HUDEP-2 (cell line): ENCODE data around the gene SLC6A15.

ENCODE experiments used
- DNase-seq, 76 experiments: peaks; one replicate each; lab custom pipeline; 2025; ENCODE audit not compliant: unreplicated experiment in 76 of 76; lab: John Stamatoyannopoulos, UW

SLC6A15 gene

DNA sequence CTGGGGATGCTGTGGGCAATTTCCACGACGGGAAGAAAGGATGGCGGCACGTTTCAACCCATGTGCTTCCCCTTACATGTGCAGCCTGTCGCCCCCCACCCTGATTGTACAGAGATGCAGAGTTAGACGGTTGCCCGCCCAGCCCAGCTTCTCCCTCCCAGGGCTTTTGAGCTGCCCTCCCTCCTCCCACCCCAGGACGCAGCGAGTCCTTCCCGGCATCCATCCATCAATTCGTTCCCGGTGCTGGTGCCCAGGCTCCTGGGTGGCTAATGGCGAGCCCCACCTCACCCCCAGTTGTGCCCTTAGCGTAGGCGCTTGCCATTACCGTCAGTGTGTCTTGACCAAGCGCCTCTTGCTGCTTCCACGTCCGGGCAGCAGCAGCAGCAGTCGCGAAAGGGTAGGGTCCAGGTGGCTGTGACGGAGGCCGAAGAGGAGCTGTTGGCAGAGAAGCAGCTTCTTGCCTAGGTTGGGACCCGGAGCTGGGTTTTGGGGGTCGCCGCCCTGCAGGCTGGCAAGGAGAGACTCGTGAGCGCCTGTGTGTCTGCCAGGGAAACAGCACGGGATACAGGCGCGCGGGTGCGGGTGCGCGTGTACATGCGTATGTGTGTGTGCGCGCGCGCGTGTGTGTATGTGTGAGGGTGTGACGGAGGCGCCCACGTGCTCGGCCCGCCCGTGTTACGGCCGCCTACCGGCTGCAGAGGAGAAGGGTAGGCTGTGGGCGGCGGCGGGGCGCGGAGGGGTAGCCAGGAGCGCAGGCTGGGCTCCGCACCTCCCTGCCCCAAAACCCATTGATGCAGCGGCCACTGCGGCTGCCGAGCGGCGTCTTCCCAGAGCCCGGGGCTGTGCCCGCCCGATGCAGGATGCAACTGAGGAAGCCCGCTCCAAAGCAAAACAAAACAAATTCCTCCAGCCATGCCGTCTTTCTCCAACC lies at the start of gene SLC6A15:
TSS of gene SLC6A15 (minus strand) at position 602 of the 931 bp plus-strand sequence. CDS start 20,679 bp downstream, outside the sequence.
- peak in 18 of 76 experiments; percentile 3 to 47 (median 14) for DNase-seq

DNA sequence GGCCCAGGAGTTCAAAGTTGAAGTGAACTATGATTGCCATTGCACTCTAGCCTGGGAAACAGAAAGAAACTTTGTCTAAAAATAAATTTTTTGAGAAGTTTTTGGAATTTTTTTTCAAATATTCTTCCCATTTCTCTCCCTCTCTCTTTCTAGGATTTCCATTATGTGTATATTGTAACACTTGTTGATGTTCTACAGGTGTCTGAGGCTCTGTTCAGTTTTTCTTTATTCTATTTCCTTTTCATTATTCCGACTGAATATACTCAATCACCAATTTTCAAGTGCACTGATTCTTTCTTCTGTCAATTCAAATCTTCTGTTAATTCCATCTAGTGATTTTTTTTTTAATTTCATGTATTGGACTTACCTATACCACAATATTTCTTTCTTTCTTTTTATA lies 48.3 kb upstream of the SLC6A15 start:
- no peak for DNase-seq

DNA sequence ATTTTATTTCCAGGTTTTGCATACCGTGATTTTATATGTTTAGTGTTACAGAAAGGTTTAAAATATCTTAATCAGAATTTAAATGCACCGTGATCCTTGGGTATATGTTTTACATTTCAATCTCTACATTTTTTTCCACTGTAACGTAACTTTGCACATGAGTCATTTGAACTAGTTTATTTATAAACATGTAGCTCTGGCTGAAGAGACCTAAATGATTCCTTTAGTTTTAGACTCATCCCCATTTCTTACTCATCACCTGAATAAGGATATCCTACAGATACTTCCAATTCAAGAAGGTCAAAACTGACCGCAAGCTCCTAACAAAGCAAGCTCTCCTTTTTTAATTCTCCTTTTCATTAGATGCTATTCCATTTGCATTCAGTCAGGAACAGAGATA lies 42.7 kb upstream of the SLC6A15 start:
- DNase-seq, result no peak

DNA sequence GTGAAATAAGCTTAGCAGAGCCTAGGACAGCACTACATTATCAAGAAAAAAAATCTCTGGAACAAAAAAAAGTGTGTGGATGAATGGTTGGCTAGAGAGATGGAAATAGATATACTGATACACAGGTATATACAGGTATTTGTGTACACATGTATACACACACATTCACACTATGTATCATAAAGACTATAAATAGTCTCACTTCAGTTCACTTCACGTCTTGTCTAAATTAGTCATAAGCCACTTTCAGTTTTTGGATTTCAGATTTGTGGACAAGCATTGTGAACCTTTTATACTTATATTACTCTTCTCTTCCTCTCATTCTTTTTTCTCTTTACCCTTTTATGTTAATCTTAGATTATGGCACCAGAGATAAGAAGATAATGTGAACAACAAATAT lies 41.8 kb upstream of the SLC6A15 start:
- no peak for DNase-seq

DNA sequence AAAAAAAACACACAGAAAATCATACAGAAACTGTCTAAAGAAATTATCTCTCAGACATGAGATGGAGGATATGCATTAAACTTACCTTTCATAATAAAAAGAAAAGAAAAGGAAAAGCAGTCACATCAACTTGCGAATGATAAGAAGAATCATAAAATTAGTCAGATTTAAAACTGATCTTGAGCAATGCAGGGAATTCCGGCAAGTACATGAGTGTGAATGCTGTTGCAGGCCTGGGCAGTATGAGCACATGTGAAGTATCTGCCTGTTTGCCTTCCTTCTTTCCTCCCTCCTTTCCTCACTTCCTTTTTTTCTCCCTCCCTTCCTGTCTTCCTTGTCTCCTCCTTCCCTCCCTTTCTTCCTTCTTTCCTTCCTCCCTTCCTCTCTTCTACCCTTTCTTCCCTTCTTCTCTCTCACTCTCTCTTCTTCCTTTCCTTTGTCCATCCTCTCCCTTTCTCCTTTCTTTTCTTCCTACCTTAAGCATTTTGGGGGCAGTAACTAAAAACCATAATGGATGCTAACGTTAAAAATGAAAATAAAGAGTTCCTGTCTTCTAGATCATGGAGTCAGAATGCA lies 38.5 kb upstream of the SLC6A15 start:
- no peak for DNase-seq

DNA sequence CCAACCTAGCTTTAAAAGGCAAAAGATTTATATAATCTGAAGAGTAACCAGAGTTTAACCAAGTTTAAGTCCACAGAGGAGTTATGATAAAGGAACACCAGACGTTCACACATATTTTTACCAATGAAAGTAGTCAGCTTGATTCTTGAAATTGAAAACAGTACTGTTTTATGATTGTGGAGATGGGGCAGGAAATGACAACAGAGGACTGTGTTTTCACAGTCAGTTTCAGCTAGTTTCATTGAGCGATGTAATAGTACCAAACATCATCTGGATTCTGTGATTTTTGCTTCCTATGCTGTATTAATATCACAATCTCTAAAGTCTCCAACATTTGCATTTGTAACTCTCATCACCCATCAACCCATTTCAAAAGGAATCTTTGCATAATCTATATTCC lies 34.2 kb upstream of the SLC6A15 start:
- no peak for DNase-seq

DNA sequence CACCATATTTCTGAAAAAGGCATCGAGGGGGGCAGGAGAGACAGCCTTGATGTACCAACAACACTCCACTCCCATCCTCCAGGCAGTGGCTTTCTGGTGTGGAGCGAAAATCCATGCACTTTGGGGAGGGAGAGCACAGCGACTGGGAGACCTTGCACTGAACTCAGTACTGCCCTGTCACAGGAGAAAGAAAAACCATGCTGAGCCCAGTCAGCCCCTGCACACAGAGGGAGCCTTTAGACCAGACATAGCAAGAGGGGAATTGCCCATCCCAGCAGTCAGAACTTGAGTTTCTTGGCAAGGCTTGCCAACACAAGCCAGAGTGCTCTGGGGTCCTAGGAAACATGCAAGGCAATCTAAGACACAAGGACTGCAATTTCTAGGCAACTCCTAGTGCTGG lies 24.8 kb upstream of the SLC6A15 start:
- DNase-seq, result no peak

DNA sequence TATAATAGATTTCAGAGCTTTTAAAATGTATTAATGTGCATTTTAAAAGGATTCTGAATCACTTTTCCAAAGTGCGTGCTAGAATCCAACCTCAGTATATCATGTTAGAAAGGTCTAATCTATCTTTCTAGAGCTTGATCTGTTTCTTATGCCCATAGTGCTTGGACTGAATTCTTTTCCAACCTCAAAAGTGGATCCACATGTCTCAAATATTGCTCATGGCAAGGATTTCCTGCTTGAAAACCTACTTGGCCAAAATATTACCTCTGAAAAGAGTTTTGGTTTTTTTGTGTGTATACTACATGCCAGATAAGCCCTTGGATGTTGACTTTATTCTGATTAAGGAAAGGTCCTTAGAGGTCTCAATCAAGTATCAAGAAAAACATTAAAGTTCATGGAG lies 16.9 kb upstream of the SLC6A15 start:
- no peak for DNase-seq

DNA sequence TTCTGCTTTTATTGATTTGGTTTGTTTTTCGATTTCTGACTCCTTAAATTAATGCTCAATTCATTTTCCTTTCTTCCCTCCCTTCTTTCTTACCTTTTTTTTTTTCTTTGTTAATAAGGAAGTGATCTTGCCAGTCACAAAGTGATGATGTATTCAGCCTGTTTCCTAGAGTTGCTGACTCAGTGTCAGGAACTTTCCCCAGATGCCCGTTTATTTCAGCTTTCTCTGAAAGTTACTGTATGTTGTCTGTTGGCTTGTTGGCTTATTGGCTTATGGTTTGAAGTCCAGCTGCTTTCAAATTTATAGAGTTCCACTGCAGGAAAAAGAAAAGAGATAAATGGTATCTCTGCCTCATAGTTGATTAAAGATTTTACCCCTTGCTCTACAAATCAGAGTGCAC lies 12.4 kb upstream of the SLC6A15 start:
- no peak for DNase-seq

DNA sequence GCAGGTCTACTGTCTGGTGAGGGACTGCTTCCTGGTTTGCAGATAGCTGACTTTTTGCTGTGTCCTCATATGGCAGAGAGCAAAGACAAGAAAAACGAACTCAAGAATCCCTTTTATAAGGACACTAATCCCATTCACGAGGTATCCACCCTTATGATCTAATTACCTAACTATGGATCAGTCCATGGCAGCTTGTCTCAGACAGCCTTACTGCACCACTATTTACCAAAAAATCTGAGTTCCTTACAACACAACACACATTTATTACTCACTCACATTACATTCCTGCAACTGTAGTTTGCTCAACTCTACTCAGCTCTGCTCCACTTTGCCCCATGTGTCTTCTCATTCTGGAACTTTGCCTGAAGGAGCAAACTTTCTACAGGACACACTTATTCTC lies 10.1 kb upstream of the SLC6A15 start:
- DNase-seq, result no peak

DNA sequence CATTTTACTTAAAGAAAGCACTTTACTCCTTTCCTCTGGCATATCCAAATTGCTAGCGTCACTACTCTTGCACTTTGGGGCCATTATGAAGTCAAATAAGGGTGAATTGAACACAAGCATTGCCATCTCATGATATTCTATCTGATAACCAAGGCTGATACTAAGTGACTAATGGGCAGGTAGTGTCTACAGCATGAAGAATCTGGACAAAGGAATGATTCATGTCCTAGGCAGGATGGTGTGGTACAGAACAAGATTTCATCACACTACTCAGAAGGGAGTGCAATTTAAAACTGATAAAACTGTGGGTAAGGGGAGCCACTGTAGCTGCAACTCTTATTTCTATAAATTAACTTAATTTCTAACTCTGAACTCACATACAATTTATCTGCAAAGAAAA lies 7.7 kb upstream of the SLC6A15 start:
- no peak for DNase-seq

DNA sequence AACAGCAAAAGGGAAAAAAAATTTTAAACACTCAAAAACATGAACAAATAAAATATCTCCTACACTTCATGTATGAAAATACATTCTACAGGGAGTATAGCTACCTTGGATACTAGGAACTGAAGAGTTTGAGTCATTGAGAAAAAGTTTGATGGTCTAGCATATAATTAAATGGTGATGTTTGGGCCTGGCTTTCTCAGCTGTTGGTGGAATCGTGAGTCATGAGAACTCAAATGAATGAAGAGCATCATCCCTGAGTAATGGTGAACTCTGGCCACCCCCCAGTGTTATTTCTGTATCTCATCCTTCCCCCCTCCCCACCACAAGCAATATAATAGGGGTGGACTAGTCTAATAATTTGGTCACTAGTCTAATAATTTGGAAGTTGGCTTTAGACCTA lies 6.7 kb upstream of the SLC6A15 start:
- DNase-seq, result no peak

DNA sequence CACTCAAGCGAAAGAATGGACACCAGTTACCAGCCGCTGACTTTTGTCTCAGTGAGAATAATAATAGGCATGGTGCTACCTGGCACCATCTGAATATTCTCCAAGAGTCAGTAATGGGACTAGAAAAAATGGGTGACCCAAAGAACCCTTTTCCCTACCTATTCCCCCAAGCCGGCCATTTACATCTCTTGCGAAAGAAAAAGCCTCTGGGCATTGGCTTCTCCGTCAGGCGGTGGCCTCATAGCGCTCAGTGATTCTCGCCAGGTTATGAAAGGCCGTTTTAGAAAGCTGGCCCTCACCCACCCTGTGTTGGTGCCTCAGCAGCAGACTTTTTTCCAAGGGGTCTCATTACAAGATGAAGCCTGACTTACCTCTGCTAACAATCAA lies 523 bp upstream of the SLC6A15 start:
- DNase-seq, result no peak

DNA sequence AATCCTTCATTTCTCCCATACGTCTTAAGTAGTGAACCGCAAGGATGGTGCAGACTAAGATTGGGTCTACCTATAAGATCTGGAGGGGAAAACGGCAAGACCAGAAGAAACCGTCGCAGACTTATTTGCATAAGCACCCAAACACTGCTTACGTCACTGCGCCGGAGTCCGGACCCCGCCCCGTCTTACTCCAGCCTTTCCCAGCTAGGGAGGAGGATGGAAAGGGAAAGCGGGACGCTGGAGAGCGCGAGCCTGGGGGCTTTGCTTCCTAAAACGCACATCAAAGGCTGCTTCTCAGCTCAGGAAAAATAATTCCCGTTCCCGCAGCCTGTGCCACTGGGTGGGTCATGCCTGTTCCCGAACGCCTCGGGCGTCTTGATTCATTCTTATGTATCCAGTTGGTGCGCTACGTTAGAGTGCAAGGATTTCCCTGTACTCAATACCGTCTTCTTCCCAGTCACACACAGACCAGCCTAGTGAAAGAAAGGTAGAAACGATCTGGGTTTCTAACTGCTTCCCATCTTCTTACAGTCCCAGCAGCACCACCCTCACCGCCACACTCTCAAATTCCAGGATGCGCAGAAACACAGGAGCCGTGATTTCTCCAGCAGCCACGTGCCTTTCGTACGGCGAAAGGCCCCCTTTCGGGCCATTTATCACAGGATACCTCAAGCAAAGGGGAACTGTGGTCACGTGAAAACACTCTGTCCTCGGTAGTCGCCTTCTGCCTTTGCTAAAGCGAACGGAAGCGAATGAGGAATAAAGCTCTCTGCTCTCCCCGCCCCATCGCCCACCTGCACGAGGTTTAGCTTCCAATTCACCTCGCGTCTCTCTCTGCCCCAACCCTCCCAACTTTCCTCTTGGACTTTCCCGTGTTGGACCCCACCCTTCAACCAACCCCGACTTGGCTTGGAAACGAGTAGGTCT lies 1.1 kb downstream of the SLC6A15 start:
- DNase-seq, result no peak

DNA sequence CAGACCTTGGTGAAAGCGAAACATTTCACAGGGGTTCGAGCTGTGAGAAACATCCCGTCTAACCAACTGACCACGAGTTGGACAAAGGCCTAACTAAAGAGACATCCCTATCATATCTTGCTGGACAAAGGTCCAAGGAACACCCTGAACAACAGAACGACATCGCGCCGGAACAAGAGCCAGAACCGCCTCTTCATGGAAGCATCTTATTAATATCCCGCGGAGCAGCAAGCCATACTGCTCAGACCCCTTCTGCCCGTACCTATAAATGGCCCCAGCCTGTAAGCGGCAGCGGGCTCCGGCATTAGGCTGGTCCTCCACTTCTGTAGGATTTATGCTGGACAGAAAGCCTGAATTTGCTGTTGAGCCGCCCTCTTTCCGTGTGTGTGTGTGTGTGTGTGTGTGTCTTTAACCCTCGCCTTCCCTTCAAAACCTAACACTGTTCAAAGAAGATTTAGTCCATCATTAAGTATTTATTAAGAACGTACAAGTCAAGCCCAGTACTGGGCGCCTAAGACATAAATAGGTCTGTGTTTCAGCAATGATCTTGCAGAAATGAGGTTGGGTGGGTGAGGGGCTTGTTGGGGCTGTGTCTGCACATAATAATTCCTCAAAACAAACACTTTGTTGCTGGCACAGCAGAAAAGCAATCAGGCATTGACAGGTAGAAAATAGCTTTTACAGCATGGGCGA lies 1.9 kb downstream of the SLC6A15 start:
- DNase-seq, result no peak

DNA sequence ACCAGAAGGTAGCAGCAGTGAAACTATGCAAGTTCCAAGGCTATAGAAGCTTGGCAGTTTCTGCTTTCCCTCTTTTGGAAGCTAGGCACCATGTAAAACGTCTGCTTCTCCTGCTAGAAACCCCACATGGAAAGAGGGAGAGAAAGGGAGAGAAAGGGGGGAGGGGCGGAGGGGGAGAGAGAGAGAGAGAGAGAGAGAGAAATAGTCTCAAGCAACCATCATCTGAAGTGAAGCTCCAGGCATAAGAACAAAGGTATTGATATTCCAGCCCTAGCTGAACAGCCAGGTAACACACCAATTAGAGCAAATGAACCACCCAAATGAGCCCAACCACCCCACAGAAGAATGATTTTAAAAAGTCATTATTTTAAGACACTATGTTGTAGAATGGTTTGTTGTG lies 8.5 kb downstream of the SLC6A15 start:
- DNase-seq, result no peak

DNA sequence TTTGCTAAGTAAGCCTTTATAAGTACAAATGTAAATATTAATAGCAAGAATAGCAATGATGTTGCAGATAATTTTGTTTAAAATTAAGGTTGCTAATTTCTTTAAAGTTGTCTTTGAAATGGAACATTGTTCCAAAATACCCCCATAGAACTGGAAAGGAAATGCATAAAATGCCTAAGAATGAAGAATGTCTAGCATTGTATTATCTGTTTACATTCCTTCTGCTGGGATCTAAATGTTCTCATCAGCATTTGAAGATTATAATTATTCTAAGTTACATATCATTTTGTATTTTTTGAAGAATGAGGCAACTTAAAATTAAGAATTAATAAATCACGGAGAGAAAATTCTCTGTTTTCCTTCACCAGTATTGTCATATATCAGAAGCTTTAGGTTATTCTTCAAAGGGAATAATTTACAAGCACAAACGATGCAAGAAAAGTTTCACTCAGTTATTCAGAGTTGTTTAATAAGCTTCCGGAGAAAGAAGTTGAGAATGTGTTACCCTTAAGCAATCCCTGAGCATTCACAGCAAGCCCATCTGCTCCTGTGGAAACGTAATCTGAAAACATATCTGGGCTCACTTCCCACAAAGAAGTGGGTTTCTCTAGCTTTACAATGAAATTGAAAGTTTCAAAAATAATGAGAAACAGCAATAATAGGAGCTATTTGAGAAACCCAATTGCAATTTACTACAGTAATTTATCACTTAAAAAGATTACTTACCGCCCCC lies 21.3 kb downstream of the SLC6A15 start:
- no peak for DNase-seq

DNA sequence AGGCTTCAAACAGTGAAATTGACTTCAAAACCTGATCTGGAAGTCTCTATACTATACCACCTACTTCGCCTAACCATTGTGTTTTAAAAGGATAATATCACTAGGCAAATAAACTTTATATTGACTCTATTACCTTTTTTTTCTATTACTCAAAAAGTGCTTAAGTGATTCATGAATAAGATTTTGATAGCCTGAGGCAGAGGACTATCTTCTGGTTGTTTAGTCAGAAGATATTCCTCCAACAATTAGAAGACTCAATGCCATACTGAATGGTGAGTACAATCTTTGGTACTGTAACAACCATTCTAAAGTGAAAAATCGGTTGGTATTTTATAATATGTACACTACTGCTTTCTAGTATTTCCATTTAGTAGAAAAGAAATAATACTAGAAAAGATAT lies 22.8 kb downstream of the SLC6A15 start:
- no peak for DNase-seq

DNA sequence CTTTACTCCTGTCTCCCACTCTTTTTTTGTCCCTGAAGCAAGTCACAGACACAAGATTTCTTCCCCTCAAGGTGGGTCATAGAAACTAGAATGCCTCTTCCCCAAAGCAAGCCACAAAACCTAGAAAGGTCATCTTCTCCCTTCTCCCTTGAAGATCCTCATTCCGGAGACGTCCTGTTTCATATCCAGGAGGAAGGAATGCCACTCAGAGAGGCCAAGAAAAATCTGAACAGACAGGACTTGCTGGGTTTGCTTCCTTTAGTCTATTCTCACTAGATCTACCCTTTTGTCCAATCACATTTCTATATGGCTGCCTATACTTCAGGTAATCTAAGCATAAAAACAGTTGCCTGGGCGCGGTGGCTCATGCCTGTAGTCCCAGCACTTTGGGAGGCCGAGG lies 23.7 kb downstream of the SLC6A15 start:
- DNase-seq, result no peak

DNA sequence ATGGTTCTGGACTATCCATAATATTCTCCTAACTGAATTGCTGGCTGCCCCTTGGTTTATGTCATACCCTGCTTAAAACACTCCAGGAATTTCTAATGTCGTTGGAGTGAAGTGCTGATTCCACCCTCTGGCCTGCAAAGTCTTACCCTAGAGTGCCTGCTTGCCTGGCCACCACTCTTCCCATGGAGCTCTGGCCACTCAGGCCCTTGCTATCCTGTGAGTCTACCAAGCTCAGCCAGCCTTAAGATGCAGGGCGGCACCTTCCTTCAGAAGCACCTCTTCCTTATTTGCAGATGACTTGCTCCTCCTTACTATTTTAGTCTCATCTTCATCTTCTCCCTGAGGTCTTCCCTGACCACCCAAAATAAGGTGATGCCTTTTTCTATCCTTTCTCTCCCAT lies 35.3 kb downstream of the SLC6A15 start:
- no peak for DNase-seq
